H9 (cell line): Measurements from ENCODE around the gene TMEM91. TPM values are rescaled to one million over a fixed set of nuclear protein-coding genes. Genes with fewer than 3 reads are reported as not detected.

Source experiments
- DNase-seq: peaks from one replicate; pipeline ENCODE4 v3.0.0-alpha.2; 2017
- H2AFZ ChIP-seq: one replicate; pipeline ENCODE4 v1.6.1; 2013; ENCODE audit warnings: mild to moderate bottlenecking, low read length, control low read depth, moderate library complexity
- H2AK5ac ChIP-seq: 2 replicates; pipeline ENCODE4 v1.6.1; 2013; ENCODE audit warnings: low read length, control low read depth, mixed read lengths; ENCODE audit not compliant: insufficient read length
- H2BK120ac ChIP-seq: one replicate; pipeline ENCODE4 v1.6.1; 2013; ENCODE audit warnings: low read depth, mild to moderate bottlenecking, low read length, control low read depth, inconsistent platforms; ENCODE audit not compliant: poor library complexity, severe bottlenecking
- H2BK12ac ChIP-seq: 2 replicates; pipeline ENCODE4 v1.6.1; 2013; ENCODE audit warnings: low read length, control low read depth, mixed read lengths, low read depth; ENCODE audit not compliant: insufficient read length
- H2BK15ac ChIP-seq: 2 replicates; pipeline ENCODE4 v1.6.1; 2013; ENCODE audit warnings: low read depth, low read length, control low read depth
- H2BK20ac ChIP-seq: one replicate; pipeline ENCODE4 v1.6.1; 2013; ENCODE audit warnings: low read depth, mild to moderate bottlenecking, low read length, control low read depth, inconsistent platforms; ENCODE audit not compliant: poor library complexity, severe bottlenecking
- H2BK5ac ChIP-seq: 2 replicates; pipeline ENCODE4 v1.6.1; 2013; ENCODE audit warnings: low read length, control low read depth, mixed read lengths; ENCODE audit not compliant: insufficient read length
- H3K14ac ChIP-seq: 2 replicates; pipeline ENCODE4 v1.6.1; 2013; ENCODE audit warnings: low read length, control low read depth; ENCODE audit not compliant: insufficient read depth
- H3K18ac ChIP-seq: 2 replicates; pipeline ENCODE4 v1.6.1; 2013; ENCODE audit warnings: low read depth, mild to moderate bottlenecking, mixed read lengths, low read length, control low read depth; ENCODE audit not compliant: insufficient read length
- H3K23ac ChIP-seq: 2 replicates; pipeline ENCODE4 v1.6.1; 2013; ENCODE audit warnings: low read length, control low read depth, mixed read lengths, low read depth; ENCODE audit not compliant: insufficient read length
- H3K23me2 ChIP-seq: 2 replicates; pipeline ENCODE4 v1.6.1; 2013; ENCODE audit warnings: low read depth, mild to moderate bottlenecking, mixed read lengths, low read length, control low read depth; ENCODE audit not compliant: insufficient read length, poor library complexity, severe bottlenecking
- H3K27ac ChIP-seq: 2 replicates; pipeline ENCODE4 v1.5.1; 2013; ENCODE audit warnings: low read length, control low read depth, mixed read lengths, low read depth; ENCODE audit not compliant: insufficient read length
- H3K27me3 ChIP-seq: 2 replicates; pipeline ENCODE4 v1.6.1; 2013; ENCODE audit warnings: low read length, control low read depth, inconsistent platforms; ENCODE audit not compliant: insufficient read depth
- H3K4ac ChIP-seq: 2 replicates; pipeline ENCODE4 v1.6.1; 2013; ENCODE audit warnings: low read depth, mild to moderate bottlenecking, control low read depth, inconsistent platforms, low read length, moderate library complexity
- H3K4me1 ChIP-seq: 2 replicates; pipeline ENCODE4 v1.6.1; 2013; ENCODE audit warnings: low read length, control low read depth, inconsistent platforms; ENCODE audit not compliant: insufficient read depth
- H3K4me2 ChIP-seq: 2 replicates; pipeline ENCODE4 v1.6.1; 2013; ENCODE audit warnings: low read length, control low read depth, mixed read lengths; ENCODE audit not compliant: insufficient read length, insufficient read depth
- H3K56ac ChIP-seq: 2 replicates; pipeline ENCODE4 v1.6.1; 2013; ENCODE audit warnings: low read depth, mild to moderate bottlenecking, mixed read lengths, low read length, control low read depth; ENCODE audit not compliant: insufficient read length
- H3K79me1 ChIP-seq: 2 replicates; pipeline ENCODE4 v1.6.1; 2013; ENCODE audit warnings: low read depth, mild to moderate bottlenecking, moderate library complexity, low read length, control low read depth, inconsistent platforms; ENCODE audit not compliant: insufficient read depth, poor library complexity, severe bottlenecking
- H3K79me2 ChIP-seq: 2 replicates; pipeline ENCODE4 v1.6.1; 2013; ENCODE audit warnings: low read length, control low read depth, inconsistent platforms; ENCODE audit not compliant: insufficient read depth
- H3K9ac ChIP-seq: 2 replicates; pipeline ENCODE4 v1.6.1; 2013; ENCODE audit warnings: low read length, control low read depth, mixed read lengths; ENCODE audit not compliant: insufficient read length; ENCODE audit errors: extremely low read depth
- H3K9me3 ChIP-seq: one replicate; pipeline ENCODE4 v1.6.1; 2013; ENCODE audit warnings: low read depth, low read length, inconsistent platforms; ENCODE audit not compliant: control insufficient read depth
- H3T11ph ChIP-seq: one replicate; pipeline ENCODE4 v1.6.1; 2013; ENCODE audit warnings: mild to moderate bottlenecking, low read length, control low read depth, inconsistent platforms
- H4K20me1 ChIP-seq: one replicate; pipeline ENCODE4 v1.6.1; 2013; ENCODE audit not compliant: control insufficient read depth, insufficient read length, insufficient read depth
- H4K5ac ChIP-seq: 2 replicates; pipeline ENCODE4 v1.6.1; 2013; ENCODE audit warnings: low read depth, mild to moderate bottlenecking, mixed read lengths, low read length, control low read depth; ENCODE audit not compliant: insufficient read length
- H4K8ac ChIP-seq: replicated peaks from 2 replicates; pipeline ENCODE4 v1.6.1; 2013; ENCODE audit warnings: low read length, control low read depth, mixed read lengths, low read depth; ENCODE audit not compliant: insufficient read length
- H4K91ac ChIP-seq: 2 replicates; pipeline ENCODE4 v1.6.1; 2013; ENCODE audit warnings: low read depth, mild to moderate bottlenecking, moderate library complexity, mixed read lengths, low read length, control low read depth; ENCODE audit not compliant: insufficient read length
- H3K27ac Mint-ChIP-seq, 3 experiments: 2 replicates in 2 of 3; 3 replicates in 1 of 3; pipeline ENCODE4 v1.8.0; 2020 to 2021; ENCODE audit warnings: mixed read lengths in 3 of 3, mild to moderate bottlenecking in 1 of 3, moderate library complexity in 1 of 3
- H3K27me3 Mint-ChIP-seq: 2 replicates; pipeline ENCODE4 v1.8.0; 2021; ENCODE audit warnings: low read depth, mild to moderate bottlenecking, moderate library complexity, mixed read lengths
- H3K36me3 Mint-ChIP-seq, 3 experiments: 2 replicates in 2 of 3; 3 replicates in 1 of 3; pipeline ENCODE4 v1.8.0; 2020 to 2021; ENCODE audit warnings: low read depth in 3 of 3, mixed read lengths in 3 of 3; ENCODE audit not compliant: insufficient read depth in 1 of 3
- H3K4me1 Mint-ChIP-seq, 2 experiments: 2 replicates each; pipeline ENCODE4 v1.8.0; 2020; ENCODE audit warnings: mixed read lengths in 2 of 2
- H3K4me3 Mint-ChIP-seq, 2 experiments: 2 replicates in 1 of 2; 3 replicates in 1 of 2; pipeline ENCODE4 v1.8.0; 2020 to 2021; ENCODE audit warnings: mild to moderate bottlenecking in 2 of 2, mixed read lengths in 2 of 2, moderate library complexity in 1 of 2
- H3K9me3 Mint-ChIP-seq, 2 experiments: 2 replicates in 1 of 2; 3 replicates in 1 of 2; pipeline ENCODE4 v1.8.0; 2020; ENCODE audit warnings: mild to moderate bottlenecking in 2 of 2, mixed read lengths in 2 of 2, moderate library complexity in 1 of 2
- CTCF ChIP-seq: fragments of 200-600 bp; sonication (generic); conservative IDR thresholded peaks from 3 replicates; pipeline ENCODE4 v1.8.0; 2021; ENCODE audit warnings: antibody characterized with exemption, mild to moderate bottlenecking
- WGBS: extraction: QIAGEN DNeasy Blood & Tissue Kit; methylation state at CpG from one replicate; pipeline ENCODE4 v1.1.7; 2013; ENCODE audit warnings: missing lambda C conversion rate, low lambda C conversion rate, mixed read lengths; ENCODE audit not compliant: insufficient read length; ENCODE audit errors: extremely low coverage; 5-methylcytosine and 5-hydroxymethylcytosine counted together
- total RNA-seq: library from RNA; stranded (reverse); gene quantifications from 2 replicates; pipeline ENCODE4 v1.2.1, GENCODE V29; 2021

TMEM91 gene
- total RNA-seq, 1 experiment from 2014 or later: 5.7 TPM

DNA sequence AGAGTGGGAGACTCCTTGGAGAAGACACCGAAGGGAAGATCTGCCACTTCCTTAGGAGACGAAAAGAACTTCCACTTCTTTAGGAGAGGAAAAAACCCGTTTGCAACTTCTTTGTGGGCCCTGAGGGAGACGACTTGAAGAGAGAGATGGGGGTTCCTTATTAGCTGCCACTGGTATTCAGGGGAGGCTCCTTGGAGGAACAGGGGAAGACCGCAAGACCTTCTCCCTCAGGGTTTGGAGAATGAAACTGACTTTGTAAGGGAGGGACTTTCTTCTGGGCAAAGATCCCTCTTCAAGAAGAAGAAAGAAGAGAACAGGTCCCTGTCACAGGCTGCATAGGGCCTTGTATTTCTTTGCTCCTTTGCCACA lies 21.7 kb downstream of the TMEM91 start:
- no peaks in the 10 kb centered on the region for H3K27me3 ChIP-seq
- no peak overlapping the region for H4K8ac ChIP-seq
- H3K79me2 ChIP-seq: no peaks in the 10 kb centered on the region
- no peak overlapping the region for H3K56ac ChIP-seq
- peak overlapping the region; percentile 100 for H3K27ac Mint-ChIP-seq
- H3K14ac ChIP-seq: no peak overlapping the region
- no peaks in the 10 kb centered on the region; a peak in 1 of 5 replicates for H3K9me3 Mint-ChIP-seq
- no peak overlapping the region for H2BK5ac ChIP-seq
- no peak overlapping the region for H4K91ac ChIP-seq
- no CpG with 5 or more reads among the region's 5 CpGs for WGBS
- H3K36me3 Mint-ChIP-seq: peaks cover 0 to 12% (median 0%) of the 10 kb centered on the region in 3 experiments; a peak in 4 of 7 replicates
- peak overlapping the region; percentile 97 for H3K9ac ChIP-seq
- no peaks in the 10 kb centered on the region; the same call in 1 of the 2 replicates for H3K27me3 Mint-ChIP-seq
- no peak overlapping the region for H2BK120ac ChIP-seq
- no peak overlapping the region for H2BK20ac ChIP-seq
- H3T11ph ChIP-seq: no peak overlapping the region
- H3K4ac ChIP-seq: no peak overlapping the region
- no peak overlapping the region for H3K18ac ChIP-seq
- H3K9me3 ChIP-seq: no peaks in the 10 kb centered on the region
- H3K27ac ChIP-seq: no peak overlapping the region
- DNase-seq: no peak
- no peak overlapping the region for H2AK5ac ChIP-seq
- H4K20me1 ChIP-seq: no peaks in the 10 kb centered on the region
- H3K4me1 Mint-ChIP-seq: peaks cover 21 to 24% of the 10 kb centered on the region in 2 experiments
- no peak for TF ChIP-seq CTCF
- H2AFZ ChIP-seq: peak overlapping the region; percentile 26
- peaks cover 6% of the 10 kb centered on the region for H3K79me1 ChIP-seq
- peaks cover 9% of the 10 kb centered on the region for H3K23me2 ChIP-seq
- no peak overlapping the region for H2BK12ac ChIP-seq
- peak overlapping the region; percentile 83 for H3K4me2 ChIP-seq
- no peak overlapping the region for H3K23ac ChIP-seq
- H4K5ac ChIP-seq: no peak overlapping the region
- H3K4me1 ChIP-seq: no peaks in the 10 kb centered on the region
- H2BK15ac ChIP-seq: no peak overlapping the region
- peak overlapping the region; percentile 98 to 99 for H3K4me3 Mint-ChIP-seq
